Neutrophil (primary cell): Measurements from ENCODE around the gene DNAJC12.

Experiments used
- H3K27ac ChIP-seq: fragments of 200-600 bp; sonication (generic); 2 replicates; pipeline ENCODE4 v1.5.1; 2016; ENCODE audit warnings: mild to moderate bottlenecking, moderate library complexity
- H3K27me3 ChIP-seq: fragments of 200-600 bp; sonication (generic); 2 replicates; pipeline ENCODE4 v1.6.0; 2016; ENCODE audit warnings: mild to moderate bottlenecking
- H3K36me3 ChIP-seq: fragments of 200-600 bp; sonication (generic); 2 replicates; pipeline ENCODE4 v1.5.1; 2017
- H3K4me1 ChIP-seq, 2 experiments: fragments of 200-600 bp in 1 of 2; sonication (generic) in 1 of 2; 1 replicate in 1 of 2; 2 replicates in 1 of 2; pipeline versions ENCODE4 v1.5.1 to v1.6.1; 2013 to 2016; ENCODE audit warnings: low read depth in 1 of 2, low read length in 1 of 2, mild to moderate bottlenecking in 1 of 2, moderate library complexity in 1 of 2; ENCODE audit not compliant: control insufficient read depth in 1 of 2, insufficient read depth in 1 of 2
- H3K4me3 ChIP-seq, 2 experiments: fragments of 200-600 bp in 1 of 2; sonication (generic) in 1 of 2; 1 replicate in 1 of 2; 2 replicates in 1 of 2; pipeline ENCODE4 v1.5.1; 2013 to 2016; ENCODE audit warnings: low read depth in 1 of 2, low read length in 1 of 2, mild to moderate bottlenecking in 1 of 2, moderate library complexity in 1 of 2
- H3K9me3 ChIP-seq: fragments of 200-600 bp; sonication (generic); 2 replicates; pipeline ENCODE4 v1.5.1; 2016
- CTCF ChIP-seq: fragments of 200-600 bp; sonication (generic); IDR thresholded peaks from 2 replicates; pipeline ENCODE4 v1.5.1; 2016; ENCODE audit warnings: antibody characterized with exemption

Gene DNAJC12

GRCh38 chr10:67807855-67808456 is 30.0 kb downstream of the DNAJC12 start:
- no peaks in the 10 kb centered on the region for H3K27me3 ChIP-seq
- H3K4me1 ChIP-seq, result no peaks in the 10 kb centered on the region
- H3K27ac ChIP-seq, result no peak overlapping the region
- no peak for TF ChIP-seq CTCF
- H3K36me3 ChIP-seq, result no peaks in the 10 kb centered on the region
- no peaks in the 10 kb centered on the region for H3K9me3 ChIP-seq
- no peak overlapping the region for H3K4me3 ChIP-seq

GRCh38 chr10:67804395-67804678 is 33.7 kb downstream of the DNAJC12 start:
- Histone ChIP-seq H3K4me1 (no peaks in the 10 kb centered on the region), H3K4me3 (no peak overlapping the region), H3K27ac (no peak overlapping the region), H3K27me3 (no peaks in the 10 kb centered on the region), H3K36me3 (no peaks in the 10 kb centered on the region), H3K9me3 (no peaks in the 10 kb centered on the region)
- TF ChIP-seq CTCF, result no peak

GRCh38 chr10:67803588-67804394 is 34.2 kb downstream of the DNAJC12 start:
- H3K4me3 ChIP-seq, result no peak overlapping the region
- no peak overlapping the region for H3K27ac ChIP-seq
- no peak for TF ChIP-seq CTCF
- H3K4me1 ChIP-seq, result no peaks in the 10 kb centered on the region
- H3K36me3 ChIP-seq, result no peaks in the 10 kb centered on the region
- no peaks in the 10 kb centered on the region for H3K9me3 ChIP-seq
- H3K27me3 ChIP-seq, result no peaks in the 10 kb centered on the region

GRCh38 chr10:67802767-67803538 is 35.0 kb downstream of the DNAJC12 start:
- TF ChIP-seq CTCF, result no peak
- H3K36me3 ChIP-seq, result no peaks in the 10 kb centered on the region
- H3K27me3 ChIP-seq, result no peaks in the 10 kb centered on the region
- H3K4me1 ChIP-seq, result no peaks in the 10 kb centered on the region
- H3K4me3 ChIP-seq, result no peak overlapping the region
- H3K27ac ChIP-seq, result no peak overlapping the region
- no peaks in the 10 kb centered on the region for H3K9me3 ChIP-seq

GRCh38 chr10:67801118-67801517 is 36.9 kb downstream of the DNAJC12 start:
- no peak for TF ChIP-seq CTCF
- H3K4me3 ChIP-seq, result no peak overlapping the region
- no peaks in the 10 kb centered on the region for H3K9me3 ChIP-seq
- no peak overlapping the region for H3K27ac ChIP-seq
- no peaks in the 10 kb centered on the region for H3K36me3 ChIP-seq
- no peaks in the 10 kb centered on the region for H3K27me3 ChIP-seq
- no peaks in the 10 kb centered on the region for H3K4me1 ChIP-seq
